Measurements from ENCODE around the gene FBXL17.

Gene FBXL17

DNA sequence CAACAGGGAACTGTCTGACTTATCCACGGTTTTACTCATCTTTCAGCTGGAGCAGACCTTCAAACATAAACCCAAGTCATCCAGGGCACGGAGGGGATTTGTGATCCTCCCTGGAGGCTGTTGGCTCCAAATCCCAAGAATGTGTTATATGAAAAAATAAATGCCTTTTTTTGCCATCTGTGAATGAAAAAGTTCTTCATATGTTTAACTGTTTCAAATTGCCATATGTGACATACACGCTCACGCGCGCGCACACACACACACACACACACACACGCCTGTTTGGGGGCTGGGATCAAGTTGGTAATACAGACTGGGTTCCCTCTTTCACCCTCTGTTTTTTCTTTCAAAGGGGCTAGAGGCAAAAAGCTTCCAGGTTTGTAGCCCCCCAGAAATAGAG, 546.8 kb downstream of the FBXL17 start:
- DNase-seq = no peak

DNA sequence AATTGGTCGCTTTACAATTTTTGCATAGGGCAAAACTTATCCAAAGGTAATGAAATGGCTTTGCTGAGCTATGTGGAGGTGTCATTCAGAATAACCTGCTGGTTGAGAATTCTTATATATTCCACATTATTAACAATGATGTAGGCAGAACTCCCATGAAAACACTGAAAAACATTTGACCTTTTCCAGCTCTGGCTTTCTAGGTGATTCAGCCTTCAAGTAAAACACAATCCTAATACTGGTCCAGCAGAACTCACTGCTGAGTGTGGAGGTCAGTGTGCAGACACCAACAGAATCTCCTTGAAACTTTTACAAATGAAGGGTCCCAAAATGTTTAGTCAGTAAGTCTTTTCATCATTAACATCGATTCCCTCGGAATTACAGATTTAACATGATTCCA, 549.2 kb downstream of the FBXL17 start:
- DNase-seq = no peak

DNA sequence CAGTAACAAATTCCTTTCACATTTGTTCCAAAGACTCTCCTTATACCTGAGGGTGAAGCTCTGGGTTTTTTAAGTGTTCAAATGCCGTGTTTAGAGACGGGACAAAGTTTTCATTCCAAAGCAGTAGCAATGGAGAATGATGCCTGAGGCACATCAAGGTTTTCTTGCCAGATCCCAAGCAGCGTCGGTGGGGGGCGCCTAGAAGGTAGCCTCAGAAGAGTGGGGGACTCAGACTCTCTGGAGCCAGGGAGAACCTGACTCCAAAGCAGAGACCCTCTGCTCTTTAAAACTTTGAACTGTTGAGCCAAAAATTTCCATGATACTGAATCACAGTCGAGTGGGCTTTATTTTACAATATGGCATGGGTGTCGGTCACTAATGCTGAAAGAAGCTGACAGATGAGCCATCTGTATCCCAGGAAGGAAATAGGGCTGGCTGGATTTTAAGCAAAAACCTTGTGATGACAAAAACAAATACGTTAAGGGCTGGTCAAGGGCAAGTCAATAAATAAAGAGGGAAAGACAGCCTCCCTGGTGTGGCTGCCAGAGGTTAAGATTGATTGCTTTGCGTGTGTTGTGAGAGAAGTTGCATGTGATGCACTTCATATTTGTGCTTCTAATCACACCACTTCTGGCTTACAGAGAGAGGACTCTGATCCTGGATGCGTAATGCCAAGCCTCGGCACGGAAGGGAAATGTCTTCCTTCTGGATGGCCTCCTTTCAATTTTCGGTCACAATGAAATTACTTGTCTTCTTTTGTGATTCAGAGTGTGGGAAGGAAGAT, 550.1 kb downstream of the FBXL17 start:
- DNase-seq = no peak

DNA sequence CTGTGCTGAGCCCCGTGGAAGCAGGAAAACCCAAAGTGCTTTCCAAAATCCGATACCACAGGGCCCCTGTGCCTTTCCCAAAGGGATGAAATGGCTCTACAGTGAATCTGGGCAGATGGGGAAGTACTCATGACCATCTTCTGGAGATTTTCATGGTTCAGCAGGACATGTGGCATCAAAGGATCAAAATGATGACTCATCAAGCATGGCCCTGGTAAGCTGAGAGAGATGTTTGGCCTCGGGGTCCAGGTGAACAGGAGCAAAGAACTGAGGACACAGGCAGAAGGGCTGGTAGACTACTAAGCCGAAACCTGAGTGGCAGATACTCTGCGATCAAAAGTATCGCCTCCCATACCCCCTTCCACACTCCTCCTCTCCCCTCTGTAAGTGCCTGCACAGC, 551.1 kb downstream of the FBXL17 start:
- DNase-seq = no peak

DNA sequence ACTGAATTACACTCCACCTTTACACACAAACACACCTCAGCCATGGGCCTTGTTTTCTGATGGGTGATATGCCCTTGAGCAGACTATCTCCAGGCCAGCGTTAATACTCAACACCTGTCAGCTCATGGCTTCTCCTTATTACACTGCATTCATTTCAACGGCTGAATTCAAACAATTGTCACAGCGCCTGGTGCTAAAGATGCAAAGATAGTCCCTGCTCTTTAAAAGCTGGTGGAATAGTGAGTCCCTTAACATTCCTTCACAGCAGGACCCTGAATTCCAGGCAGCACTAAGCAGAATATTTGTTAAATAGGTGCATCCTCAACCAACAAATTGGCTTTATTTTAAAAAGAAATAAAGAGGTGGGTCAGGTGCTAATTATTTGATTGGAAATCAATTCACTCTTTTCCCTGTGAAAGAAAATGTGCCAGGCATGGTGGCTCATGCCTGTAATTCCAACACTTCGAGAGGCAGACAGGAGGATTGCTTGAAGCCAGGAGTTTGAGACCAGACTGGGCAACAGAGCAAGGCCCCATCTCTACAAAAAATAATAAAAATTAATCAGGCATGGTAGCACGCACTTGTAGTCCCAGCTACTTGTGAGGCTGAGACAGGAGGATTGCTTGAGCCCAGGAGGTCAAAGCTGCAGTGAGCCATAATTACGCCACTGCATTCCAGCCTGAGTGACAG, 555.4 kb downstream of the FBXL17 start:
- no peak for DNase-seq

DNA sequence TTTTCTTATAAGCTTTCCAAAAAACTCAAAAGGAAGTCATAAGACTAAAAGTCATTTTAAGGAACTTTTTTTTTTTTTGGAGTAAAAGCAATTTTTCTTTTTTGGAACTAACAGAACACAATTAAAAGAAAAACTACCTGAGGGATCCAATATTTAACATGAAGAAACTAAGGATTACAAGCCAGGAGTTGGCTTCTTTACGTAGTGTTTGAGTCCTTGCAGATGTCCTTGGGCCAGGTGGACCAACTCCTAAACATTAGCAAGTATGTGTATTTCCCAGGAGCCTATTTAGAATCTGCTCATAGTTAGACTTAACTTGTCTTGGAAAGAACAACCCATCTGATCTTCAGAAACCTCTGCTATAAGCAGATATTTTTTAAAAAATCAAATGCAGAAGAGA, 557.1 kb downstream of the FBXL17 start:
- DNase-seq = no peak

DNA sequence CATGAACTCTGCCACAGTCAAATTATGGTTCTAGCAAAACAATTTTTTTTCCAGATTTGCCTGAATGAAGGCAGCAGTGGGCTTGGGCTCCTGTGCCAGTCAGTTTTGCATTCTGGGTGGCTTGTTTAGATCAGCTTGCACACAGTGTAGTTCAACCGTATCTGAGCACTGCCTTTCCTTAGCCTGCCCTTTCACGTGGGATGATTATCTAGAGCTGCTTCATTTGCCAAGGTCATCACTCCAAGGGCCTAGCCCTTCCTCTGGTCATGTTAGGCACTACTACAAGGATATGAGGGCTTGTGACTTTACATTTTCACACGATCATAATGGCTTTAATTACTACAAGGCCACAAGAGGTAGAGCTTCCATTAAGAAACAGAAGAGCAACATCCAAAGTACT, 560.6 kb downstream of the FBXL17 start:
- no peak for DNase-seq

DNA sequence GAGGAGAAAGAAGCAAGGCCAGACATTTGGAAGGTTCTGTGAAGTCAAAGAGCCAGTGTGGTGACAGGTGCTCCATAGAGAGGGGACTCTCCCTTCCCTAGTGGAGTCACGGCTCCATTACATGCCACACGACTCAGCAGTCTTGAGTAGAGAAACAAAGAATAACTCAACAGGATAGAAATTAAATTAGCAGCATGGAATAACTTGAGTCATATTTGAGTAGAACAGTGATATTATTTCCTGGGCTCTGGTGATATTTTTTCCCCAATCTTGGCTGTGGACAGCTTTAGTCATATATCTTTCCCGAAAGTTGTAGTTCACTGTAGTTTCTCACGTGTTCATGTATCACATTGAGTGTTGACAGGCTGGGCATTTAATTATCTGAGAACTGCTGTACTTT, 561.5 kb downstream of the FBXL17 start:
- no peak for DNase-seq

DNA sequence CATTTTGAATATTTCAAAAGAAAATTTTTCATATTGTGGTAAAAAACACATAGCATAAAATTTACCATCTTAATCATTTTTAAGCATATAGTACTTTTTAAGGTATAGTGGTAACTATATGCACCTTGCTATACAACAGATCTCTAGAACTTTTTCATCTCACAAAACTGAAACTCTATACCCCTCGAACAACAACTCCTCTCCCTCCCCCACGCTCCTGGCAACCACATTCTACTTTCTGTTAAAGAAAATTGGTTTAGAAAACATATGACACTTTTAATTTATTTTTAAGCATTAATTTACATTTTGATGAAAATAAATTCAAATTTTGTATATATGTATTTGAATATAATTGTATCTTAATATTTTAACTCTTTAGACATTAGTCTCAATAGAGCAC, 563.9 kb downstream of the FBXL17 start:
- DNase-seq = no peak

DNA sequence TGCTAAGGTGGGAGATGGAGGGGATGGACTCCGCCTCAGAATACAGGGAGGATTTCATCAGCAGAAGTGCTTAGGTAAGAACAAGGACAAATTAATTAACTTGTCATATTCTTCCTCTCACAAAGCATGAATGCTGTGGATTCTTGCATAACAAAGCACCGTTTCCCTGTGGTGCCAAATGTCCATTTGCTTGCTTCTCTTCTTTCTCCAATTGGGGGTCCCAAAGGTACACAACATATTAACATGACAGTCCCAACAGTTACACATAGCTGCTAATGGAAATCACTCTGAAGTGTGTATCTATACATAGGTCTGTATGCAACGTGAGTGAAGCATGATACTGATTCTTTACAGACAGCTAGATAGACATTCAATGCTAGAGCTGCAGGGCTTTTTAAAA, 564.5 kb downstream of the FBXL17 start:
- no peak for DNase-seq

DNA sequence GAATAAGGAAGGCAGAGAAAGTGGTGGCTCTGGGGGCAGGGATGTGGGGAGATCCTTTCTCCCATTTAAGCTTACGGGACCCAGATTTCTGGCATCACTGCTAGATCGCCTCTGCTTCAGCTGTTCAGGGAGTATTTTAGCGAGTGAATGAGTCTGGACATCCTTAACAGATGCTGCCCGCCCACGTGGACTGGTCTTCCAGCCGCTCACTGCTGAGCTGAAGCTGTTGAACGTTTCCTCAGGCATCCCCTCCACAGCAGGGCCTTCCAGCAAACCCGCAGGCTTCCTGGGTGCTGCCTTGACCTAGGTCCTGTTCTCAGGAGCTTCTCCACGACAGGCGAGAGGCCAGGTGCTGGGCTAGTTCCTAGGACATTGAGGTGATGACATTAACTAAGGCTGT, 566.8 kb downstream of the FBXL17 start:
- no peak for DNase-seq

DNA sequence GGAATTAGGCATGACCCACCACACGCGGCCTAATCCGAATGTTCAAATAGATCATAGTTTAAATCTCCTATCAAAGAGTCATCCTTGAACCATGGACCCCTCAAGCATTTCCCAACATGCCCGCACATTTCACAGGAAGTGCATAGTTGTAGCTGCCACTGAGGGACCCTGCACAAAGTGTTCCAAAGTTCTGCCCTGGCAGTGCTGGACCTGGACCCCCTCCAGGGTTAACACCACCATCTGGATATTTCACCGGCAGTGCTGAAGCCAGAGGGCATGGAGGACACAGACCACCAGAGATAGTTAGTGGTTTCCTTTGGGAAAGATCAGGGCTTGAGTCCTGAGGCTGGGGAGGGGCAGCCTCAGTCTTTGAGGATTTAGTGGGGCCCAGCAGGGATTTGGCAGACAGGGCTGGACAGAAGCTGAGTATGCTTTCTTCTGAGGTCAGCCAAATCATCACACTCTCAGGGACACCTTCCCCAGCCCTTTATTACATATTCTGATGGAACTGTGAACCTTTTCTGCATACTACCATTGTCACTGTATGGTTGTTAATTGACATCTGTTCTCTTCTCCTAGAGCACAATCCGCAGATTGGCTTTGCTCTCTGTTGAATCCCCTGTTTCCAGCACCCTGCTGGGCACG, 567.6 kb downstream of the FBXL17 start:
- DNase-seq = no peak

DNA sequence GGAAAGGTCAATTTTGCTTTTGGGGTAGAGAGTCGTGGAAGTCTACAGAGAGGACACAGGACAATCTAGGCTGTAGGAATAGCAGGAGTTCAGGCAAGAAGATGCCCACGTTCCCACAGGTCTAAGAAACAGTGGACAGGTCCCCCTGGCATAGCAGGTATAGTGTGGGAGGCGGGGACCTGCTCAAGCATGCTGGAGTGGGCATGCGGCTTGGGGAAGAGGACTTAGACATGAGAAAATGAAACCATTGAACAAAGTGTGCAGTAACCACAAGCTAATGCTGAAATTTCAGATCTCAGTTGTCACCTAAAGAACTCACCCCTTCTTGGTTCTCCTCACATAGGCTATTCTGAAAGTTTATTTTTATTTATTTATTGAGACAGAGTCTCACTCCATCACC, 568.3 kb downstream of the FBXL17 start:
- no peak for DNase-seq

DNA sequence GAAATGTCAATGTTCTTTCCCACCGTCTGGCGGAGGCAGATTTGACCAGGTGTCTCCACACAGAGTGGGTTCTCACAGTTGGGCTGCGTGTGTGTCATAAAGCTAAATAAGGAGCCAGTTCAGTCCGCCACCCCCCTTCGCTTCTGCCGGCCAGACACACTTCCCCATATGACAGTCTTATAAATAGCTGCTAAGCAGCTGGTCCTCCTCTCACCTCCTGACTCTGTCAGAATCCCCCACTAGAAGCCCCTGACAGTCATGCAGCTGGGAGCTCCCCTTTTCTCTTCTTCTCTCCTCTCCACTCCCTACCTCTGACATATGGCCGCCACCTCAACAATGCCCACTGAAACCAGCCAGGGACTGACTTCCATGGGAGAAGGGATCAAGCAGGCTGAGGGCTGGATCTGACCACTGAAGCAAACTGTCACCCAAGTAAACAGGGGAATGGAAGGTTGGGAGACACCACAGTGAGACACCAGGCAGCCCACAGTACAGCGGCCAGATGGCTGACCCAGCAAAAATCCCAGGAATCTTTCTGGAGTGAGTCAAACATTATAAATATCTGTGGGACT, 569.2 kb downstream of the FBXL17 start:
- DNase-seq = no peak

DNA sequence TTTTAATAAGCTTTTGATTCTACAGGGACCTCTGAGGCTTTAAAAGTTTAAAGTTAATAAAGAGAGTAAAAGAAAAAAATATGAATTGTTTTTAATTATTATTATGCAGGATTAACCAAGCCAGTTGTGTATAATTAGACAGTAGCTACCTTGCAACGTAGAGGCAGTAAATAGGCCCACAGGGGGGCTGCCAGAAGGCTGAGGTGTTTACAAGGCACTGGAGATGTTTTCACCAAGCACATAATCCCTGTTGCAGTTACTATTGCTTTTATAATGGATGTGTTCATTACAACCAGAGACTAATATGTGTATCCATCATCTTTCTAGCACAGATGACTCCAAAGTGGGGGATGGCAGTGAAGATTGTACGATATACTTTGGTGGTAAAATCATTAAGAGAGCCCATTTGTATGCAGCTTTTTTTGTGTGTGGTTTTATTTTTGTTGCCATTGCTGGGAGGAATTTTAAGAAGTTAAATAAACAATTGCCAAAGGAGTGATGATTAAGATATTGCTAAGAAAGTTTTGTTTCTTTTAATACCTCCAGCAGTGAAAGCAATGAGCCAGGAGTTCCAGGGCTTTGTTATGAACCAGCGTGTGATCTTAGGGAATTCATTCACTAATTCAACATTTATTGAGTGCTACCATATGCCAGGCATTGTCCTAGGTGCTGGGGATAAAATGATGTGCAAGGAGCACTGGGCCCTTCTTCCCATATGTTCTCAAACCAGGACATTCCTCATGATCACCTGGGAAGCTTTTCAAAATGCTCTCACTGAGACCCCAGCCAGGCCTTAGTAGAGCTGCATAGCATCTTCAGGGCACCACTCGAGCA, 572.5 kb downstream of the FBXL17 start:
- peak; percentile 26 for DNase-seq
